Measurements from ENCODE around the gene IFNGR2.

DNA sequence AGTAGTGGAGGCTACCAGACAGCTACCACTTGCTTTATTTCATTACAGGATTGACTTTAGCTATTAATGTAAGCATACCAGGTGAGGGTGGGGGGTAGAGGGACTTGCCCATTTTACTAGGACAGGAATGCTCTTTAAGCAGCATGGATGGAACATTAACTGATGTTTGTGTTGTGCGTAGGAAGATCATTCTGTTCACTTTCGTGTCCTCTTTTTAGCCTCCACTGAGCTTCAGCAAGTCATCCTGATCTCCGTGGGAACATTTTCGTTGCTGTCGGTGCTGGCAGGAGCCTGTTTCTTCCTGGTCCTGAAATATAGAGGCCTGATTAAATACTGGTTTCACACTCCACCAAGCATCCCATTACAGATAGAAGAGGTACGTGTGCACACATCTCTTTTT is 29.3 kb downstream of the IFNGR2 start:
- TF ChIP-seq, protein P1, sequence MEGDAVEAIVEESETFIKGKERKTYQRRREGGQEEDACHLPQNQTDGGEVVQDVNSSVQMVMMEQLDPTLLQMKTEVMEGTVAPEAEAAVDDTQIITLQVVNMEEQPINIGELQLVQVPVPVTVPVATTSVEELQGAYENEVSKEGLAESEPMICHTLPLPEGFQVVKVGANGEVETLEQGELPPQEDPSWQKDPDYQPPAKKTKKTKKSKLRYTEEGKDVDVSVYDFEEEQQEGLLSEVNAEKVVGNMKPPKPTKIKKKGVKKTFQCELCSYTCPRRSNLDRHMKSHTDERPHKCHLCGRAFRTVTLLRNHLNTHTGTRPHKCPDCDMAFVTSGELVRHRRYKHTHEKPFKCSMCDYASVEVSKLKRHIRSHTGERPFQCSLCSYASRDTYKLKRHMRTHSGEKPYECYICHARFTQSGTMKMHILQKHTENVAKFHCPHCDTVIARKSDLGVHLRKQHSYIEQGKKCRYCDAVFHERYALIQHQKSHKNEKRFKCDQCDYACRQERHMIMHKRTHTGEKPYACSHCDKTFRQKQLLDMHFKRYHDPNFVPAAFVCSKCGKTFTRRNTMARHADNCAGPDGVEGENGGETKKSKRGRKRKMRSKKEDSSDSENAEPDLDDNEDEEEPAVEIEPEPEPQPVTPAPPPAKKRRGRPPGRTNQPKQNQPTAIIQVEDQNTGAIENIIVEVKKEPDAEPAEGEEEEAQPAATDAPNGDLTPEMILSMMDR (IDR thresholded peaks at IDR 0.05) = no peak
- TF ChIP-seq, protein P2, sequence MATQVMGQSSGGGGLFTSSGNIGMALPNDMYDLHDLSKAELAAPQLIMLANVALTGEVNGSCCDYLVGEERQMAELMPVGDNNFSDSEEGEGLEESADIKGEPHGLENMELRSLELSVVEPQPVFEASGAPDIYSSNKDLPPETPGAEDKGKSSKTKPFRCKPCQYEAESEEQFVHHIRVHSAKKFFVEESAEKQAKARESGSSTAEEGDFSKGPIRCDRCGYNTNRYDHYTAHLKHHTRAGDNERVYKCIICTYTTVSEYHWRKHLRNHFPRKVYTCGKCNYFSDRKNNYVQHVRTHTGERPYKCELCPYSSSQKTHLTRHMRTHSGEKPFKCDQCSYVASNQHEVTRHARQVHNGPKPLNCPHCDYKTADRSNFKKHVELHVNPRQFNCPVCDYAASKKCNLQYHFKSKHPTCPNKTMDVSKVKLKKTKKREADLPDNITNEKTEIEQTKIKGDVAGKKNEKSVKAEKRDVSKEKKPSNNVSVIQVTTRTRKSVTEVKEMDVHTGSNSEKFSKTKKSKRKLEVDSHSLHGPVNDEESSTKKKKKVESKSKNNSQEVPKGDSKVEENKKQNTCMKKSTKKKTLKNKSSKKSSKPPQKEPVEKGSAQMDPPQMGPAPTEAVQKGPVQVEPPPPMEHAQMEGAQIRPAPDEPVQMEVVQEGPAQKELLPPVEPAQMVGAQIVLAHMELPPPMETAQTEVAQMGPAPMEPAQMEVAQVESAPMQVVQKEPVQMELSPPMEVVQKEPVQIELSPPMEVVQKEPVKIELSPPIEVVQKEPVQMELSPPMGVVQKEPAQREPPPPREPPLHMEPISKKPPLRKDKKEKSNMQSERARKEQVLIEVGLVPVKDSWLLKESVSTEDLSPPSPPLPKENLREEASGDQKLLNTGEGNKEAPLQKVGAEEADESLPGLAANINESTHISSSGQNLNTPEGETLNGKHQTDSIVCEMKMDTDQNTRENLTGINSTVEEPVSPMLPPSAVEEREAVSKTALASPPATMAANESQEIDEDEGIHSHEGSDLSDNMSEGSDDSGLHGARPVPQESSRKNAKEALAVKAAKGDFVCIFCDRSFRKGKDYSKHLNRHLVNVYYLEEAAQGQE (IDR thresholded peaks at IDR 0.05; ENCODE audit: insufficient read depth in 1 of 2, low read depth in 2 of 2, low read length in 1 of 2) = no peak
- TF ChIP-seq POLR2AphosphoS5 (IDR thresholded peaks at IDR 0.05; ENCODE audit: low read depth, low read length) (no peak), TCF7L2 (IDR thresholded peaks at IDR 0.05; ENCODE audit: low read depth, low read length) (no peak), SIN3A (IDR thresholded peaks at IDR 0.05; ENCODE audit: borderline replicate concordance, insufficient read depth, low read depth, low read length) (no peak)
